ENCODE results near the gene ASXL3. TPM values are rescaled to one million over a fixed set of nuclear protein-coding genes. Genes with fewer than 3 reads are reported as not detected.

Gene ASXL3
- total and polyA plus RNA-seq, 10 of the 15 experiments (the other 5 are each of a cell fraction or from before 2014, with no cell fraction given) = 0.15 TPM; not detected in 9

DNA sequence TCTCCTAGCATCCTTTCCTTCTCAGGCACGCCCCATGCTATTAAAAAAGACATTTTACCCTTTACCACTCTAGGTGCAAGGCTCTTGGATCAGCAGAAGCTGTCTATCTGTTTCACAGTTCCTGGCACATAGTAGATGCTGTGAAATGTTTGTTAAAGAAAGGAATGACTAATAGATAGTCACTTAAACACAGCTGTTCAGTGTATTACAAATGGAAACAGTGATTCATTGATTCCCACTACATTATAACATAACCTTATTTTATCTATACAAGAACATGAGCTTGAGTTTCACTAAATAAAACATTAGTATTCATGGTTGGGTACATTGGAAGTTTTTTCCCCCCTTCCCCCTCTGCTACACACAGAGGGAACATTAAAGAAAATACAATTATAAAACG is 142.1 kb downstream of the ASXL3 start:
- Histone ChIP-seq H3K36me3 (ENCODE audit: control insufficient read depth in 2 of 2, insufficient read depth in 2 of 2, low read length in 1 of 2) (no peaks in the 10 kb centered on the region), H4K20me1 (ENCODE audit: control insufficient read depth, insufficient read depth) (no peaks in the 10 kb centered on the region), H3K9ac (ENCODE audit: control insufficient read depth, insufficient read depth, low read length) (no peak overlapping the region), H3K27ac (ENCODE audit: control insufficient read depth, insufficient read depth) (no peak overlapping the region), H3K4me2 (ENCODE audit: control insufficient read depth, insufficient read depth) (no peak overlapping the region), H2AFZ (ENCODE audit: control insufficient read depth, low read depth, low read length) (no peak overlapping the region), H3K4me3 (no peak overlapping the region), H3K79me2 (ENCODE audit: control insufficient read depth, insufficient read depth, low read length) (no peaks in the 10 kb centered on the region), H3K4me1 (ENCODE audit: control insufficient read depth, insufficient read depth, low read length) (peaks cover 12% of the 10 kb centered on the region), H3K9me3 (replicated peaks; ENCODE audit: control insufficient read depth, insufficient read depth, low read length) (no peaks in the 10 kb centered on the region), H3K27me3 (replicated peaks in 1 of 2; ENCODE audit: control insufficient read depth in 2 of 2, insufficient read depth in 2 of 2, low read length in 1 of 2) (no peaks in the 10 kb centered on the region)
- BruUV-seq (replicated peaks) = no TSS peak
- 4% methylated on average over 2 of the region's 2 CpGs for WGBS (ENCODE audit: insufficient coverage, insufficient replicate concordance, low lambda C conversion rate, missing lambda C conversion rate)
- TF ChIP-seq BRCA1 (IDR thresholded peaks at IDR 0.05; ENCODE audit: low read depth, low read length) (no peak), CHD4 (IDR thresholded peaks at IDR 0.05) (no peak), HDAC2 (IDR thresholded peaks at IDR 0.05) (no peak), MTA3 (IDR thresholded peaks at IDR 0.05; ENCODE audit: borderline replicate concordance, low read length) (no peak), STAT3 (IDR thresholded peaks at IDR 0.05; ENCODE audit: low read depth, low read length) (no peak), CBX5 (IDR thresholded peaks at IDR 0.05; ENCODE audit: low read depth) (no peak), SP1 (IDR thresholded peaks at IDR 0.05; ENCODE audit: low read depth, low read length) (no peak)
- TF ChIP-seq, protein P1, sequence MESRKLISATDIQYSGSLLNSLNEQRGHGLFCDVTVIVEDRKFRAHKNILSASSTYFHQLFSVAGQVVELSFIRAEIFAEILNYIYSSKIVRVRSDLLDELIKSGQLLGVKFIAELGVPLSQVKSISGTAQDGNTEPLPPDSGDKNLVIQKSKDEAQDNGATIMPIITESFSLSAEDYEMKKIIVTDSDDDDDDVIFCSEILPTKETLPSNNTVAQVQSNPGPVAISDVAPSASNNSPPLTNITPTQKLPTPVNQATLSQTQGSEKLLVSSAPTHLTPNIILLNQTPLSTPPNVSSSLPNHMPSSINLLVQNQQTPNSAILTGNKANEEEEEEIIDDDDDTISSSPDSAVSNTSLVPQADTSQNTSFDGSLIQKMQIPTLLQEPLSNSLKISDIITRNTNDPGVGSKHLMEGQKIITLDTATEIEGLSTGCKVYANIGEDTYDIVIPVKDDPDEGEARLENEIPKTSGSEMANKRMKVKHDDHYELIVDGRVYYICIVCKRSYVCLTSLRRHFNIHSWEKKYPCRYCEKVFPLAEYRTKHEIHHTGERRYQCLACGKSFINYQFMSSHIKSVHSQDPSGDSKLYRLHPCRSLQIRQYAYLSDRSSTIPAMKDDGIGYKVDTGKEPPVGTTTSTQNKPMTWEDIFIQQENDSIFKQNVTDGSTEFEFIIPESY (IDR thresholded peaks at IDR 0.05) = no peak
- TF ChIP-seq, protein P2, sequence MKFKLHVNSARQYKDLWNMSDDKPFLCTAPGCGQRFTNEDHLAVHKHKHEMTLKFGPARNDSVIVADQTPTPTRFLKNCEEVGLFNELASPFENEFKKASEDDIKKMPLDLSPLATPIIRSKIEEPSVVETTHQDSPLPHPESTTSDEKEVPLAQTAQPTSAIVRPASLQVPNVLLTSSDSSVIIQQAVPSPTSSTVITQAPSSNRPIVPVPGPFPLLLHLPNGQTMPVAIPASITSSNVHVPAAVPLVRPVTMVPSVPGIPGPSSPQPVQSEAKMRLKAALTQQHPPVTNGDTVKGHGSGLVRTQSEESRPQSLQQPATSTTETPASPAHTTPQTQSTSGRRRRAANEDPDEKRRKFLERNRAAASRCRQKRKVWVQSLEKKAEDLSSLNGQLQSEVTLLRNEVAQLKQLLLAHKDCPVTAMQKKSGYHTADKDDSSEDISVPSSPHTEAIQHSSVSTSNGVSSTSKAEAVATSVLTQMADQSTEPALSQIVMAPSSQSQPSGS (IDR thresholded peaks at IDR 0.05; ENCODE audit: low read length) = no peak
- RAD21 ChIA-PET (ENCODE audit: unreplicated experiment) = no interaction called here
- DNase-seq (ENCODE audit: low read depth, low spot score) = no peak
- ATAC-seq = no peak
- intact Hi-C loops (cut with micrococcal nuclease; ENCODE audit: unreplicated experiment) (no loop called here), in situ Hi-C loops (cut with MboI) (no loop called here)
- SMC1A ChIA-PET (ENCODE audit: uncharacterized antibody, unreplicated experiment) = no interaction called here
- CTCF ChIA-PET = no interaction called here
- POLR2A ChIA-PET = no interaction called here
- FAIRE-seq = no peak

All from GM12878 (cell line).